CD4-positive, alpha-beta T cell treated with Interleukin-15 for 4 hours (primary cell): ENCODE results near the gene COPZ2.
A peak's percentile ranks its signal among the peaks of the same experiment; 100 is the strongest.
"Not testable (repeated sequence)": the region's sequence is repeated elsewhere in the genome, so short reads cannot be mapped to it uniquely, and the experiment has no call there.

Experiments
- DNase-seq: peaks from one replicate; pipeline ENCODE4 v3.0.0-alpha.2; 2020; ENCODE audit warnings: low spot score

The COPZ2 gene, protein sequence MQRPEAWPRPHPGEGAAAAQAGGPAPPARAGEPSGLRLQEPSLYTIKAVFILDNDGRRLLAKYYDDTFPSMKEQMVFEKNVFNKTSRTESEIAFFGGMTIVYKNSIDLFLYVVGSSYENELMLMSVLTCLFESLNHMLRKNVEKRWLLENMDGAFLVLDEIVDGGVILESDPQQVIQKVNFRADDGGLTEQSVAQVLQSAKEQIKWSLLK

DNA sequence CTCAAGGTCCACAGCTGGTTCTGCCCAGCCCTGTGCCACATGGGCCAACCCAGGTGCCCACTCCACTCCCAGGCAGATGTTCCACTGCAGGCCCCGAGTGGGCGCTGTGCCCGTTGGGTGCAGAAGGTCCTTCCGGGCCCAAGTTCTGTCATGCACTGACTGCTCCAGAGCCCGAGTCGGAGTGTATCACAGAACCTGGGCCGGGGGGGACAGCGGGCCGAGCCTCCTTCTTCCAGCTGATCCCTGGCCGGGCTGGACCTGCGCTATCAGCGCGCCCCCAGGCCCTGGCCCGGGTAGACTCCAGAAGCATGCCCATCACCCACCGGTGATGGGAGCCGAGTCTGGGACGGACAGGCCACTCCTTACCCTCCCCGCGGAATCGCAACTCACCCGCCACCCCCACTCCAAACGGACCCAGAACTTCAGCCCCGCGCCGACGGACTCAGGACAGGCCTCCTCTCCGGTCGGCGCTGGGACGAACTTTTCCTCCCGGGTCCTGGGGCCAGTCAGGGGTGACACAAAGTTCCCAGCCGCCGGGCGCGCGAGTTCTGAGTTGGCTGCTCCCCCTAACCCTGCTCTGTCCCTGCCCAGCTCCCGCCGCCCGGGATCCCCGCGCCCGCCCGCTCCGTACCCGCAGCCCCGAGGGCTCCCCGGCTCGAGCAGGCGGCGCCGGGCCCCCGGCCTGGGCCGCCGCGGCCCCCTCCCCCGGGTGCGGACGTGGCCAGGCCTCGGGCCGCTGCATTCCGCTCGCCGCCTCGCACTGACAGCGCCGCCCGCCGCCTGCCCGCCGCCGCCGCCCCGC, at the start of gene COPZ2:
Gene COPZ2 (minus strand): TSS at position 762 of the 802 bp plus-strand sequence. CDS start 20 bp downstream, at position 742.
- peak; percentile 59 for DNase-seq

DNA sequence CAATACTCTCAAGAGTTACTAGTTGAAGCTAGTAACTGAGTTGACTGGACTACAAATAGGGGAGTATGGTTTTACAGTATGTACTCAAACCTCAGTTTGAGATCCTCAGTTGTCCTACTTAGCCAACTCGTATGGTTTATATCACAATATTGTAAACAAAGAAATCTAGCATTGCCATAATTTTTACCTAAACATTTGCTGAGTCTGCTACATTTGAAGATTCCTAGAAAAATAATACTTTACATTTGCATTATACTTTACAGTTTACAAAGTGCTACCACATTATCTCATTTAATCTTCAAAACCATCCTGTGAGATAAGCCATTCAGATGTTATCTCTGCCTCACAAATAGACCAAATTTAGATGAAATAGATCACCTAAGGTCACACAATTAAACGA, 47.3 kb upstream of the COPZ2 start:
- no peak for DNase-seq

DNA sequence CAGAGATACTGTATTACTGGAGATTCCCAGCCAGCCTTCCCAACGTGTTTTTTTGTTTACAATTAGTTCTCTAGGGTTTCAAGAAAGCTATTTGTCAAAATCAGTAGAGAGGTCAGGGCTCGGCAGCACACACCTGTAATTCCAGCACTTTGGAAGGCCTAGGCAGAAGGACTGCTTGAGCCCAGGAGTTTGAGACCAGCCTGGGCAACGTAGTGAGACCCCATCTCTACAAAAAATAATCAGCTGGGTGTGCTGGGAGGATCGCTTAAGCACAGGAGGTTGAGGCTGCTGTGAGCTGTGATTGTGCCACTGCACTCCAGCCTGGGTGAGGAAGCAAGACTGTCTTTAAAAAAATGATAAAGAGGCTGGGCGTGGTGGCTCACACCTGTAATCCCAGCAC, 44.3 kb upstream of the COPZ2 start:
- no peak for DNase-seq

DNA sequence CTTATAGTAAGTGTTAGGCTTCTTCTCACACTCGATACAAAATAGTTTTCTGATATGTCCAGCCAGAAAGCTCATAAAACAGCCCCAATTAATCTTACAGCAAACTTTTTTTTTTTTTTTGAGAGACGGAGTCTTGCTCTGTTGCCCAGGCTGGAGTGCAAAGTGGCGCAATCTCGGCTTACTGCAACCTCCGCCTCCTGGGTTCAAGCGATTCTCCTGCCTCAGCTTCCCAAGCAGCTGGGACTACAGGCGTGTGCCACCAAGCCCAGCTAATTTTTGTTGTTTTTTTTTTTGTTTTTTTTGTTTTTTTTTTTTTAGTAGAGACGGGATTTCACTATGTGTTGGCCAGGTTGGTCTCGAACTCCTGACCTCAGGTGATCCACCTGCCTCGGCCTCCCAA, 39.6 kb upstream of the COPZ2 start:
- not testable (repeated sequence) for DNase-seq

DNA sequence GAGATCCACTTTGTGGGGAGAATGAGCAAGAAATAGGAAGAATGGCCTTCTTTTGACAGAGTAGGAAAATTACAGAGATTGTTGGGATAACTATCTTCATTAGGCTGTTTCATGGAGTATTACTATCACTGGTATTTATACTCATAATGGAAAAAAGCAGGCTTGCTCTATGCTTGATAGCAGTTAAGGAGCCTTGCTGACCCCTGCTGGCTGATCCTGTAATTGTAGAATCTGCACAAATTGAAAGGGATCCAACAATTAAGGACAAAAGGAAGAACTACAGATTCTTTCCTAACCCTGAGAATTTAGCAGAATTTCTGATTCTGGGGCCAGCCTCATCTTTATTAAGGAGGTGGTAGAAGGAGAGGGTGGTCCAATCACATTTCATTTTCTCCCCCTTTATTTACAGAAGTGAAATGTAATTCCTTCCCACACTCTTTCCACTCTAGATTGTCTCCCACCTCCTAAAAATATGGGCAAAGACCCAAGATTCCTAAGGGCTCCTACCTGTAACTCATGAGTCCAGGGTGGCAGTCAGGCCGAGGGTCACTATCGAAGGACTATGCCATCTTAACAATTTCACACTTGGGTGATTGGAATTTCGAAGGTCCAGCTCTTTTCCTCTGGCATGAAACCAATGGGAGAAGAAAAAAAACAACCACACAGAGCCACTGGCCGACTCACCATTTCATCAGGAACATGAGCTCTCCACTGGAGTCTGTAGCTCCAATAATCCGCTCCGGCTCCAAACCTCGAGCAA, 36.9 kb upstream of the COPZ2 start:
- DNase-seq = peak; percentile 80

DNA sequence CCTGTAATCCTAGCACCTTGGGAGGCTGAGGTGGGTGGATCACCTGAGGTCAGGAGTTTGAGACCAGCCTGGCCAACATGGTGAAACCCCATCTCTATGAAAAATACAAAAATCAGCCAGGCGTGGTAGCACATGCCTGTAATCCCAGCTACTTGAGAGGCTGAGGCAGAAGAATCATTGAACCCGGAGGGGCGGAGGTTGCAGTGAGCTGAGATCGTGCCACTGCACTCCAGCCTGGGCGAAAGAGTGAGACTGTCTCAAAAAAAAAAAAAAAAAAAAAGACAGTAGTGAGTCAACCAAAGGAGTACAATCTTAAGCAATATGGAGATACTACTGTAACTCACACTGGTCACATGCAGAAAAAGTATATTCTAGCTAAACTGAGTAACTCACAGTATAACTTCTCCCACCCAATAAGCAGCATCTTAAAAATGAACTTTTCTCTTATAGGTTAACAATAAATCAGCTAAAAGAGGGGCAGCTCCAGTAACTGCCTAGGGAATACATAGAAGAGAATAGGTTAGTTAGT, 36.0 kb upstream of the COPZ2 start:
- DNase-seq = not testable (repeated sequence)

DNA sequence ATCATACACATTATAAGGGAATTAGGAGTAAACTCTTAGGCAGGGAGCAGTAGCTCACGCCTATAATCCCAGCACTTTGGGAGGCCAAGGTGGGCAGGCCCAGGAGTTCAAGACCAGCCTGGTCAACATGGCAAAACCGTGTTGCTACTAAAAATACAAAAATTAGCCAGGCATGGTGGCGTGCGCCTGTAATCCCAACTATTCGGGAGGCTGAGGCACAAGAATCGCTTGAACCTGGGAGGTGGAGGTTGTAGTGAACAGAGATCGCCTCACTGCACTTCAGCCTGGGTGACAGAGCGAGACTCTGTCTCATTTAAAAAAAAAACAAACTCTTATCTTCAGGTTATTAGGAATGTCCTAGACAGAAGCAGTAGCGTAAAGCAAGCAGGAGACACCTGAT, 35.2 kb upstream of the COPZ2 start:
- DNase-seq = not testable (repeated sequence)

DNA sequence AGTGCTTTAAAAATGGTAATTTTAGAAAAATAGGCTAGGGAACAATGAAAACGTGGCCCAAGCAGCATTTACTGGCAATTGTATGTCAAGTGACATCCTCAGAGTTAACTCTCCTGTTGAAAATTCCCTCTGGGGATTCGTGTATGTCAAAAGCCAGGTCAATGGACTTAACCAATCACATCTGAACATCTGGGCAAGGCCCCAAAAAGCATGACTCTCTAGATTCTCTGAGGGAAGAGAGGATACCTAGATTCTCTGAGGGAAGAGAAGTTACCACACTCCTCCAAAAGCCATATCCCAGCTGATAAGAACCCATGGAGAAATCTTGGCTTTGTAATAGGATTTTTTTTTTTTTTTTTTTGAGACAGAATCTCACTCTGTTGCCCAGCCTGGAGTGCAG, 34.1 kb upstream of the COPZ2 start:
- no peak for DNase-seq

DNA sequence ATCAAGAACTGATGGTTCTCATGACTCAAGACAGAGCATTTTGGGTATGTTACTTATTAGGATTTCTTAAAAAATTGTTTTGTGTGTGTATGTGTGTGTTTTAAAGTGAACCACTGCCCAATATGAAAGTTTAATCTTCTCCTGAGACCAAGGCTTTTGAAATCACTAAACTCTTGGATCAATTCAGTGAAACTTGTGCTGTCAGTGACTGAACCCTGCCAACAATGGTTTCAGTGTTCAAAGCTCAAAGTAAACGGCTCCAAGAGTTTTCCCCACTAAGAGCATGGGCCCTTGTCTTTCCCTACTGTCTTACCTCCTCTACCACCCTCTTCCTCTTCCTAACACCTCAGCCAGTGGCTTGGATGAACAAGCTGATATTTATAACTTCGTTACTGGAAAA, 32.6 kb upstream of the COPZ2 start:
- no peak for DNase-seq

DNA sequence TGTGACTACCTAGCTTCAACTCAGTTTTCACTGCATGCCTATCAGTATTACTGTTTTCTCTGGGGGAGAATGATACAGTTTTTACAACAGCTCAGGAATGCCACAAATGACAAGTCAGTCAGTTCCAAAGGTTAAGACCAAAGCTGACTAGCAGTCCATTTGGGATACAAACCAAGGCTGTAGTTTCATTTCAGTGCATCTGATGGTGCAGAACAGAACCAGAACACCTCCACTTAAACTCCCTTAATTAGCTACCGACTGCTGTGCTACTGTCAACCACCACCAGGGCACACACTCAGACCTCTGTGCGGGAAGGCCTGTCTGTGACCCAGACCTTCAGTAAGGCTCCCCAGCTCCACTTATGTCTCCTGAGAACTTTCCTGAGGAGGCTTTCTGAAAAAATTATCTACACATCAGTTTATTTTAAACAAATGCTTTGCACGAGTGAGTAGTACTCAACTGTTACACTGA, 30.9 kb upstream of the COPZ2 start:
- DNase-seq = no peak

DNA sequence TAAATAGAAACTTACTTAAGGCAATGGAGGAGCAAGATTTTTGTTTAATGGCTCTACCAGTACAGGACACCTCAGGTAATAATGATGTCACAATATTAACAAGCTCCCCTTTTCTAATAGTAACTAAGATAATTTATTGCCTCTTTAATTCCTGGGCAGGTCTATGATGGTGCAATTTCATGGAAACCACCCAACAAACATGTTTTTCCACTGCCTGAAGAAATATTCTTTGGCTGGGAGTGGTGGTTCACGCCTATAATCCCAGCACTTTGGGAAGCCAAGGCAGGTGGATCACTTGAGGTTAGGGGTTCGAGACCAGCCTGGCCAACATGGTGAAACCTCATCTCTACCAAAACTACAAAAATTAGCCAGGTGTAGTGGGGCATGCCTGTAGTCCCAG, 30.2 kb upstream of the COPZ2 start:
- not testable (repeated sequence) for DNase-seq

DNA sequence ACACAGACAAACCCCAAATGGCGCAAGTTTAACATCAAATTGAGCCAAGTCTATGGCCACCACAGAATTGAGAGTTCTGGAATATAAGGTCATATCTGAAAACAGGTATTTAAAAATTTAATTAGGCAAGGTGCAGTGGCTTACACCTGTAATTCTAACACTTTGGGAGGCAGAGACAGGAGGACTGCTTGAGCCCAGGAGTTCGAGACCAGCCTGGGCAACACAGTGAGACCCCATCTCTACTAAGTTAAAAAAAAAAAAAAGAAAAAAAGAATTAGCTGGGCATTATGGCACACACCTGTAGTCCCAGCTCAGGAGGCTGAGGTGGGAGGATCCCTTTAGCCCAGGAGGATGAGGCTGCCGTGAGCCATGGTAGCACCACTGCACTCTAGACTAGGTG, 29.6 kb upstream of the COPZ2 start:
- DNase-seq = no peak

DNA sequence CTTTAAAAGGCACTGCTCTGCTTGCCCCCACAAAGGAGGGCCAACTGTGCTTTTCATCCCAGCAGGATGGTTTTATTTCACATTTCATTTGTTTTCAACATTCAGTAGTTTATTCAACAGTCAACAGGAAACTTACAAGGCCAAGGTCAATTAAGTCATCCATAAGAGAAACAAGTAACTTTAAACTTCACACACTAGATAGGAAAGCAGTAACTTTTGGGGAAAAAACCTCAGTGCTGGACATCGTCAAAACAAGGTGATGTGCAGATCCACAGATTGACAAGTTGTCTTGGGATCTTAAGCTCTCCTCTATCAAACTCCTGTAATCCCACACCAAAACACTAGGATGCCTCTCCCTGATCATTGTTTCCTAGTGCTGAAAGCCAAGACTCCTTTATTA, 29.1 kb upstream of the COPZ2 start:
- no peak for DNase-seq

DNA sequence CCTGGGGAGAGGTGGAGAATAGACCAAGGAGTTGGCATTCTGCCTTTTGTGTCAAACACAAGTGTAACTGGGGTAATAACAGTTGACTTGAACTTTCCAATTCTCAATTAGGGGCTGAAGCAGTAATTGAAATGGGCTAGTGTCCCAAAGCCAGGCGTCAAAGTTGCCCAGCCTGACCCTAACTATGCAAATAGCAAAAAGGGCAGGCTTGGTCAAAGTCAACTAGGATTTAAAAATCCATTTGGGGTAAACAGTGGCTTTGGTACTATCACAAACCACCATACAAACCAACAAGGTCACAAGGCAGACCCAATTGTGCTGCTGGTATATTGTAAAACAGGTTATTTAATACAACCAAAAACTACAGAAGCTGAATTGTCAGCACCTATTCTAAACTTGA, 28.6 kb upstream of the COPZ2 start:
- no peak for DNase-seq

DNA sequence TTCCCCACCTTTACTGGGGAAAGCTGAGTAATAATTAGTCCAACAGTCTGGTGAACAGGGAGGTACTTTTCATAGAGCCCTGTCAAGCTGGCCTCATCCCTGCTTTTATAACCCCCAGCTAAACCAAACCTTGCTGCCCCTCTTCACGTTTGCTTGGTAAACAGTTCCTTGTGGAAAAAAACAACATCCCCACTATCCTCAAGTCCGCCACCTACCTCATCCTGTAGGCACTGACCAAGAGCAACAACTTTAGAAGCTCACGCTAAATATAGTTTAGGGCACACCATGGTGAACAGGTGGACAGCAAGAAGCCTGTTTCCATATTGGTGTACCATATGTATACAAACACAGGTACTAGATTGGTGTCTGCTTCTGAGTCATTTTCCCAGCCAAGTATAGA, 27.0 kb upstream of the COPZ2 start:
- DNase-seq = no peak

DNA sequence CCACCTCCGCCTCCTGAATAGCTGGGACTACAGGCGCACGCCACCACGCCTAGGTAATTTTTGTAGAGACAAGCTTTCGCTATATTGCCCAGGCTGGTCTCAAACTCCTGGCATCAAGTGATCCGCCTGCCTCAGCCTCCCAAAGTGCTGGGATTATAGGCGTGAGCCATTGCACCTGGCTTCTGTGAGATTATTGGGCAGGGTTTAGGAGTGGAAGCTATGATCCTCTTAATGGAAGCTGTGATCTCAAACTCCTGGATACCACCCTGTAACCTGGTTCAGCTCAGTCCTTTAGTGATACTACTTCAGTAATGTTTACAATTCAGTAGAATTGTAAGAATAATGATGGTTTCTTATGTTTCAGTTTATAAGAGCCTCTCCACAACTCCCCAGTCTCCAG, 24.7 kb upstream of the COPZ2 start:
- no peak for DNase-seq

DNA sequence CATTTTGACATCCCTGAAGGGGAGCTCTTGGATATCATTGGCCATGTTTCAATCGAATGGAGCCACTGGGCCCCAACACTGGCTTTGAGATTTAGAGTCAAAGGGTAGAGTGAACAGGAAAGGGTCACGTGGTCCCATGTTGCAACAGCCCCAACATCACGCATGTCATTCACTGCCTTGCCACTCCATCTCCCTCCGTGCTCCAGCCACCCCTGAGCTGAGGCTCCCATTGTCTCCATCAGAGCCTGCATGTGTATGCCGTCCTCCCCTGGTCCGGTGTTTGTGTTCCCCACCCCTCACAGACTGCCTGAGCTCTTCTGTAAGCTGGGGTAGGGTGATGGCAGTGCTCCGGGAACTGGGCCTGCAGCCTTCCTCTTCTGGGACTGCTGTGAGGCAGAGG, 22.7 kb upstream of the COPZ2 start:
- DNase-seq = no peak

DNA sequence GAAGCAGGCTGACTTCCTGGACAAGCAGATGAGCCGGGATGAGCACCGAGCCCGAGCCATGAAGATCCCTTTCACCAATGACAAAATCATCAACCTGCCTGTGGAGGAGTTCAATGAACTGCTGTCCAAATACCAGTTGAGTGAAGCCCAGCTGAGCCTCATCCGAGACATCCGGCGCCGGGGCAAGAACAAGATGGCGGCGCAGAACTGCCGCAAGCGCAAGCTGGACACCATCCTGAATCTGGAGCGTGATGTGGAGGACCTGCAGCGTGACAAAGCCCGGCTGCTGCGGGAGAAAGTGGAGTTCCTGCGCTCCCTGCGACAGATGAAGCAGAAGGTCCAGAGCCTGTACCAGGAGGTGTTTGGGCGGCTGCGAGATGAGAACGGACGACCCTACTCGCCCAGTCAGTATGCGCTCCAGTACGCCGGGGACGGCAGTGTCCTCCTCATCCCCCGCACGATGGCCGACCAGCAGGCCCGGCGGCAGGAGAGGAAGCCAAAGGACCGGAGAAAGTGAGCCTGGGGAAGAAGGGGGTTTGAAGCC, 21.6 kb upstream of the COPZ2 start:
- DNase-seq = no peak

DNA sequence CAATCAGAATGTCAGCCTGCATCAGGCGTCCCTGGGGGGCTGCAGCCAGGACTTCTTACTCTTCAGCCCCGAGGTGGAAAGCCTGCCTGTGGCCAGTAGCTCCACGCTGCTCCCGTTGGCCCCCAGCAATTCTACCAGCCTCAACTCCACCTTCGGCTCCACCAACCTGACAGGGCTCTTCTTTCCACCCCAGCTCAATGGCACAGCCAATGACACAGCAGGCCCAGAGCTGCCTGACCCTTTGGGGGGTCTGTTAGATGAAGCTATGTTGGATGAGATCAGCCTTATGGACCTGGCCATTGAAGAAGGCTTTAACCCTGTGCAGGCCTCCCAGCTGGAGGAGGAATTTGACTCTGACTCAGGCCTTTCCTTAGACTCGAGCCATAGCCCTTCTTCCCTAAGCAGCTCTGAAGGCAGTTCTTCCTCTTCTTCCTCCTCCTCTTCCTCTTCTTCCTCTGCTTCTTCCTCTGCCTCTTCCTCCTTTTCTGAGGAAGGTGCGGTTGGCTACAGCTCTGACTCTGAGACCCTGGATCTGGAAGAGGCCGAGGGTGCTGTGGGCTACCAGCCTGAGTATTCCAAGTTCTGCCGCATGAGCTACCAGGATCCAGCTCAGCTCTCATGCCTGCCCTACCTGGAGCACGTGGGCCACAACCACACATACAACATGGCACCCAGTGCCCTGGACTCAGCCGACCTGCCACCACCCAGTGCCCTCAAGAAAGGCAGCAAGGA, 21.0 kb upstream of the COPZ2 start:
- no peak for DNase-seq

DNA sequence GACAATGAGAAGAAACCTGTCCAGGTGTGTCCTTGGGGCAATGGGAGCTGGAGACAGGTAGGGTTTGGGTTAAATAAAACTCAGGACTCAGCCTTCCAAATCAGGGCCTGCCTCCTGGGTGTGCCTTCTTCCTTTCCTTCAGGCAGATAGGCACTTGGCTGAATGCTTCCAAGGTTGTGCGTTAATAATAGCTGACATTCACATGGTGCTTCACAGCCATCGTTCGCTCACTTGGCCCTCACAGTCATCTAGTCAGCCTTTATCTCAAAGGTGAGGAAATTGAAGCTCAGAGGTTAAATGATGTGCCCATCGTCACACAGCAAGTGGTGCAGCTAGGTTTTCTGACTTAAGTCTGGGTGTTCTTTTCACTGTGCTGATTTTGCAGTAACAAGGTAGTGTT, 20.0 kb upstream of the COPZ2 start:
- no peak for DNase-seq

DNA sequence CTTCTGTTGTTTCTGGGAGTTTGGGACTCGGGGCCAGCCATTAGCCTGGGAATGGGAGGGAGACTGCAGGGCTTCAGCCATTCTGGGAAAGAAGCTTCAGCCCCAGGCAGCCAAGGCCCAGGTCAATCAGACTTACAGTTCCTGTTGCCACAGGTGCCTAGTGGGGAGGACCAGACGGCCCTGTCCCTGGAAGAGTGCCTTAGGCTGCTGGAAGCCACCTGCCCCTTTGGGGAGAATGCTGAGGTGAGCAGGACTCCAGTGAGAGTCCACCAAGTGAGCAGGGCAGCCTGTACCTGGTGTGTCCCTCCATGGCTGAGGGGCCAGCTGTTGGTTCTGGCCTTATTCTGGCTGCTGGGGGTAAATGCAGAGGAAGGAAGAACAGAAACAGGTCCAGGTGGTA, 19.3 kb upstream of the COPZ2 start:
- no peak for DNase-seq

DNA sequence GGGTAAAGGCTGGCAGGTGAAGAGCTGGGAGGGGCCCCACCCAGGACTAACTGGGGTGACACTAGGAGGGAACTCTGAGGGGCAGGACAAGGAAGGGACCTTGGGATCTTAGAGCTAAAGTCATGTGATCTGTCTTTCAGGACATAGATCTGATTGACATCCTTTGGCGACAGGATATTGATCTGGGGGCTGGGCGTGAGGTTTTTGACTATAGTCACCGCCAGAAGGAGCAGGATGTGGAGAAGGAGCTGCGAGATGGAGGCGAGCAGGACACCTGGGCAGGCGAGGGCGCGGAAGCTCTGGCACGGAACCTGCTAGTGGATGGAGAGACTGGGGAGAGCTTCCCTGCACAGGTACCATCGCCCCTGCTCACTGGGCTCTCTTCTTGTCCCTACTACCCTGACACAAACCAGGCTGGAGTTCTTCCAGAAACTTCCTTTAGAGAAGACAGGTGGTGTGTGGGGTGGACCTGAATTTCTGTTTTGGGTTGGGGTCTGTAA, 18.7 kb upstream of the COPZ2 start:
- no peak for DNase-seq
